HepG2 (cell line): ENCODE results near the gene PSMG1. TPM values are rescaled to one million over a fixed set of nuclear protein-coding genes. Genes with fewer than 3 reads are reported as not detected.

Experiments used
- ELF3 ChIP-seq: IDR thresholded peaks from 2 replicates; pipeline ENCODE4 v1.6.1; 2016; ENCODE audit warnings: missing genetic modification reagents, missing compliant biosample characterization
- EP300 ChIP-seq, 3 experiments: sonication (generic) in 1 of 3; formaldehyde crosslinking in 1 of 3; IDR thresholded peaks; 2 replicates each; pipeline versions ENCODE4 v1.5.1 to v1.6.1; 2011 to 2020; ENCODE audit warnings: low read depth in 2 of 3, low read length in 2 of 3, borderline replicate concordance in 1 of 3, improper control_type of control experiment in 1 of 3, mild to moderate bottlenecking in 1 of 3, missing genetic modification reagents in 1 of 3, moderate library complexity in 1 of 3
- GATAD2A ChIP-seq: IDR thresholded peaks from 2 replicates; pipeline ENCODE4 v1.6.1; 2016
- HNF4A ChIP-seq: sonication (generic); formaldehyde crosslinking; IDR thresholded peaks from 2 replicates; pipeline ENCODE4 v1.4.0; 2020; ENCODE audit warnings: missing genetic modification reagents
- HOXD1 ChIP-seq: sonication (generic); formaldehyde crosslinking; IDR thresholded peaks from 2 replicates; pipeline ENCODE4 v1.5.0; 2020; ENCODE audit warnings: missing genetic modification reagents
- IKZF1 ChIP-seq: fragments of 450-650 bp; IDR thresholded peaks from 2 replicates; pipeline ENCODE4 v1.7.1; 2016
- MBNL3 ChIP-seq: fragments of 250-450 bp; sonication (Bioruptor Pico); conservative IDR thresholded peaks from 2 replicates; pipeline ENCODE4 v1.8.0; 2022; ENCODE audit warnings: mild to moderate bottlenecking, inconsistent platforms
- PHF8 ChIP-seq: sonication (generic); formaldehyde crosslinking; IDR thresholded peaks from 2 replicates; pipeline ENCODE4 v1.5.0; 2020; ENCODE audit warnings: missing genetic modification reagents
- PPARG ChIP-seq: conservative IDR thresholded peaks from 2 replicates; pipeline ENCODE4 v1.6.1; 2016; ENCODE audit warnings: missing biosample characterization, missing genetic modification reagents
- SMAD3 ChIP-seq: sonication (generic); formaldehyde crosslinking; IDR thresholded peaks from 2 replicates; pipeline ENCODE4 v1.4.0; 2020; ENCODE audit warnings: missing genetic modification reagents
- SOX6 ChIP-seq, 2 experiments: fragments of 450-650 bp in 1 of 2; sonication (generic) in 1 of 2; formaldehyde crosslinking in 1 of 2; IDR thresholded peaks; 2 replicates each; pipeline versions ENCODE4 v1.4.0 to v1.6.1; 2017 to 2020; ENCODE audit warnings: antibody characterized with exemption in 1 of 2, mild to moderate bottlenecking in 1 of 2, missing genetic modification reagents in 1 of 2
- TBL1XR1 ChIP-seq: fragments of 150-350 bp; IDR thresholded peaks from 2 replicates; pipeline ENCODE4 v1.6.1; 2014; ENCODE audit warnings: borderline replicate concordance, low read length; ENCODE audit not compliant: partially characterized antibody
- TMF1 ChIP-seq: sonication (generic); formaldehyde crosslinking; IDR thresholded peaks from 2 replicates; pipeline ENCODE4 v1.8.1; 2022; ENCODE audit warnings: low read depth, missing genetic modification reagents
- WIZ ChIP-seq: sonication (generic); formaldehyde crosslinking; IDR thresholded peaks from 2 replicates; pipeline ENCODE4 v1.5.1; 2020; ENCODE audit warnings: mild to moderate bottlenecking, missing genetic modification reagents
- ZNF563 ChIP-seq: sonication (generic); formaldehyde crosslinking; IDR thresholded peaks from 2 replicates; pipeline ENCODE4 v1.8.0; 2022; ENCODE audit warnings: mild to moderate bottlenecking, moderate library complexity, missing genetic modification reagents
- ZNF577 ChIP-seq: sonication (generic); formaldehyde crosslinking; IDR thresholded peaks from 2 replicates; pipeline ENCODE4 v1.4.0; 2020; ENCODE audit warnings: mild to moderate bottlenecking, low read depth, missing genetic modification reagents, borderline replicate concordance
- ZNF598 ChIP-seq: sonication (generic); formaldehyde crosslinking; IDR thresholded peaks from 2 replicates; pipeline ENCODE4 v1.5.1; 2020; ENCODE audit warnings: mild to moderate bottlenecking, missing genetic modification reagents, borderline replicate concordance
- ZNF780A ChIP-seq: sonication (generic); formaldehyde crosslinking; IDR thresholded peaks from 2 replicates; pipeline ENCODE4 v1.8.0; 2022; ENCODE audit warnings: mild to moderate bottlenecking, missing genetic modification reagents, moderate library complexity
- polyA plus RNA-seq, 8 experiments: library from polyadenylated mRNA; depleted of rRNA in 3 of 8; stranded (reverse) in 7 of 8; unstranded in 1 of 8; fragments of >200 nt; fragmentation: Illumina TruSeq in 4 of 8; extraction: Trizol in 4 of 8; gene quantifications; 2 replicates each; pipeline versions ENCODE4 v1.2.1 to v1.2.3, GENCODE V29; 2011 to 2016; ENCODE audit warnings: low read depth in 4 of 8, missing spikeins in 1 of 8, mixed read lengths in 1 of 8; ENCODE audit not compliant: insufficient read depth in 1 of 8
- total RNA-seq, 5 experiments: library from RNA; depleted of rRNA; stranded (reverse); fragments of >200 nt; fragmentation: Illumina TruSeq; extraction: Trizol; gene quantifications; 2 replicates each; pipeline ENCODE4 v1.2.3, GENCODE V29; 2016; ENCODE audit warnings: low read depth in 1 of 5
- TF ChIP-seq, protein P1 (sequence below): sonication (generic); formaldehyde crosslinking; IDR thresholded peaks from 2 replicates; pipeline ENCODE4 v1.8.1; 2023; ENCODE audit warnings: mild to moderate bottlenecking, moderate library complexity, missing genetic modification reagents
- TF ChIP-seq, protein P2 (sequence below): sonication (generic); formaldehyde crosslinking; IDR thresholded peaks from 2 replicates; pipeline ENCODE4 v1.4.0; 2020; ENCODE audit warnings: missing genetic modification reagents, borderline replicate concordance
- TF ChIP-seq, protein P3 (sequence below): sonication (generic); formaldehyde crosslinking; IDR thresholded peaks from 2 replicates; pipeline ENCODE4 v1.4.0; 2020; ENCODE audit warnings: mild to moderate bottlenecking, low read depth, missing genetic modification reagents
- TF ChIP-seq, protein P4 (sequence below): sonication (generic); formaldehyde crosslinking; IDR thresholded peaks from 2 replicates; pipeline ENCODE4 v1.8.0; 2022; ENCODE audit warnings: mild to moderate bottlenecking, missing genetic modification reagents, moderate library complexity
- TF ChIP-seq, protein P5 (sequence below), 2 experiments: fragments of 450-650 bp in 1 of 2; sonication (generic) in 1 of 2; formaldehyde crosslinking; IDR thresholded peaks; 2 replicates each; pipeline versions ENCODE4 v1.5.0 to v1.8.0; 2020 to 2022; ENCODE audit warnings: mild to moderate bottlenecking in 1 of 2, missing genetic modification reagents in 1 of 2

The PSMG1 gene
- total and polyA plus RNA-seq, 2 of the 13 experiments (the other 11 are each of a cell fraction or from before 2014, with no cell fraction given) = 63.6 to 173 TPM

DNA sequence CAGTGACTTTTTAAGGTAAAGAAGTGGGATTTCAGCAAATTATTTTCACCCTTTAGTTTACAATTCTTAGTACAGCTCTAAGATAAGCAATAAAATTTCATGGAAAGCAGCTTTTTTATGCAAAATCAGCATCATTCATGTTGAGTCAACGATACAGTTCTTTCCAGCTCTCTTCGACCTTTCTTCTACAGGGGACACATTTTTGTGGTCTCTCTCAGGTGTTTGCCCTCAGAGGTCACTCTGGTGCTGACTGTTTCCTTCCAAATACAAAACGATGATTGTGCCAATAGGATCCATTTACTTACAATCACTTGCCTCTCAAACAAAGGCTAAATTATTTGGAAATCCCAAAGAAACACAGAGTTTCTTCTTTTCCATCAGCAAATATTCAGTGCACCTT, 51.0 kb downstream of the PSMG1 start (continued):
- TF ChIP-seq SOX6 (IDR thresholded peaks at IDR 0.05) = no peak
- TF ChIP-seq SOX6 (CRISPR knock-in tag; IDR thresholded peaks at IDR 0.05) = peak; percentile 40; the same call in 1 of the 2 replicates
- no peak for TF ChIP-seq ZNF598 (CRISPR knock-in tag)
- TF ChIP-seq HOXD1 (CRISPR knock-in tag) = no peak
- TF ChIP-seq MBNL3 (CRISPR knock-in tag) = no peak
- TF ChIP-seq GATAD2A (CRISPR knock-in tag) = peak; percentile 13; the same call in 1 of the 2 replicates
- no peak for TF ChIP-seq ZNF577 (CRISPR knock-in tag)
- TF ChIP-seq EP300 (IDR thresholded peaks at IDR 0.05; ENCODE audit: low read depth in 2 of 2, low read length in 2 of 2) = peak in 1 of 2 experiments; percentile 74; a peak in 2 of 4 replicates
- TF ChIP-seq EP300 (CRISPR knock-in tag; IDR thresholded peaks at IDR 0.05; ENCODE audit: borderline replicate concordance) = no peak
- TF ChIP-seq TMF1 (CRISPR knock-in tag) = no peak
- TF ChIP-seq, protein P1, sequence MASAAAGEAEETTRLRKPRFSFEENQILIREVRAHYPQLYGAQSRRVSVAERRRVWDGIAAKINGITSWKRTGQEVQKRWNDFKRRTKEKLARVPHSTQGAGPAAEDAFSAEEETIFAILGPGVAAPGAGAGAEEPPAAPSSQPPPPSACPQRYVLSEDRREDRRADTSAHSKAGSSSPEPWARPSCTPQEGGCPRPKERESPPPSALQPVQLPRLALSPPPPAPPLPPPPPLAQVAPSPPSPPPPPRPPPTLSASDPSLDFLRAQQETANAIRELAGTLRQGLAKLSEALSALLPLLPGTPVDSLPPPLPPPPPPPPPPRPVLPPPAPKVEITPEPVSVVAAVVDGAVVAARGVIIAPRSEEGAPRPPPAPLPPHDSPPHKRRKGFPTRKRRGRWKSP (CRISPR knock-in tag) = no peak
- no peak for TF ChIP-seq IKZF1
- TF ChIP-seq HNF4A (CRISPR knock-in tag) = no peak
- no peak for TF ChIP-seq PHF8 (CRISPR knock-in tag)
- no peak for TF ChIP-seq SMAD3 (CRISPR knock-in tag)
- TF ChIP-seq PPARG = peak; percentile 88
- TF ChIP-seq, protein P2, sequence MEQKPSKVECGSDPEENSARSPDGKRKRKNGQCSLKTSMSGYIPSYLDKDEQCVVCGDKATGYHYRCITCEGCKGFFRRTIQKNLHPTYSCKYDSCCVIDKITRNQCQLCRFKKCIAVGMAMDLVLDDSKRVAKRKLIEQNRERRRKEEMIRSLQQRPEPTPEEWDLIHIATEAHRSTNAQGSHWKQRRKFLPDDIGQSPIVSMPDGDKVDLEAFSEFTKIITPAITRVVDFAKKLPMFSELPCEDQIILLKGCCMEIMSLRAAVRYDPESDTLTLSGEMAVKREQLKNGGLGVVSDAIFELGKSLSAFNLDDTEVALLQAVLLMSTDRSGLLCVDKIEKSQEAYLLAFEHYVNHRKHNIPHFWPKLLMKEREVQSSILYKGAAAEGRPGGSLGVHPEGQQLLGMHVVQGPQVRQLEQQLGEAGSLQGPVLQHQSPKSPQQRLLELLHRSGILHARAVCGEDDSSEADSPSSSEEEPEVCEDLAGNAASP (CRISPR knock-in tag) = 0 out of 2 replicates have a peak, but pooled peaks have one; percentile 38
- TF ChIP-seq ZNF563 = no peak
- TF ChIP-seq, protein P3, sequence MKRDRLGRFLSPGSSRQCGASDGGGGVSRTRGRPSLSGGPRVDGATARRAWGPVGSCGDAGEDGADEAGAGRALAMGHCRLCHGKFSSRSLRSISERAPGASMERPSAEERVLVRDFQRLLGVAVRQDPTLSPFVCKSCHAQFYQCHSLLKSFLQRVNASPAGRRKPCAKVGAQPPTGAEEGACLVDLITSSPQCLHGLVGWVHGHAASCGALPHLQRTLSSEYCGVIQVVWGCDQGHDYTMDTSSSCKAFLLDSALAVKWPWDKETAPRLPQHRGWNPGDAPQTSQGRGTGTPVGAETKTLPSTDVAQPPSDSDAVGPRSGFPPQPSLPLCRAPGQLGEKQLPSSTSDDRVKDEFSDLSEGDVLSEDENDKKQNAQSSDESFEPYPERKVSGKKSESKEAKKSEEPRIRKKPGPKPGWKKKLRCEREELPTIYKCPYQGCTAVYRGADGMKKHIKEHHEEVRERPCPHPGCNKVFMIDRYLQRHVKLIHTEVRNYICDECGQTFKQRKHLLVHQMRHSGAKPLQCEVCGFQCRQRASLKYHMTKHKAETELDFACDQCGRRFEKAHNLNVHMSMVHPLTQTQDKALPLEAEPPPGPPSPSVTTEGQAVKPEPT (CRISPR knock-in tag) = no peak
- TF ChIP-seq WIZ (CRISPR knock-in tag) = no peak
- TF ChIP-seq ELF3 (CRISPR knock-in tag) = peak; percentile 30; the same call in 1 of the 2 replicates
- TF ChIP-seq, protein P4, sequence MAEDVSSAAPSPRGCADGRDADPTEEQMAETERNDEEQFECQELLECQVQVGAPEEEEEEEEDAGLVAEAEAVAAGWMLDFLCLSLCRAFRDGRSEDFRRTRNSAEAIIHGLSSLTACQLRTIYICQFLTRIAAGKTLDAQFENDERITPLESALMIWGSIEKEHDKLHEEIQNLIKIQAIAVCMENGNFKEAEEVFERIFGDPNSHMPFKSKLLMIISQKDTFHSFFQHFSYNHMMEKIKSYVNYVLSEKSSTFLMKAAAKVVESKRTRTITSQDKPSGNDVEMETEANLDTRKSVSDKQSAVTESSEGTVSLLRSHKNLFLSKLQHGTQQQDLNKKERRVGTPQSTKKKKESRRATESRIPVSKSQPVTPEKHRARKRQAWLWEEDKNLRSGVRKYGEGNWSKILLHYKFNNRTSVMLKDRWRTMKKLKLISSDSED (CRISPR knock-in tag) = no peak
- TF ChIP-seq, protein P5, sequence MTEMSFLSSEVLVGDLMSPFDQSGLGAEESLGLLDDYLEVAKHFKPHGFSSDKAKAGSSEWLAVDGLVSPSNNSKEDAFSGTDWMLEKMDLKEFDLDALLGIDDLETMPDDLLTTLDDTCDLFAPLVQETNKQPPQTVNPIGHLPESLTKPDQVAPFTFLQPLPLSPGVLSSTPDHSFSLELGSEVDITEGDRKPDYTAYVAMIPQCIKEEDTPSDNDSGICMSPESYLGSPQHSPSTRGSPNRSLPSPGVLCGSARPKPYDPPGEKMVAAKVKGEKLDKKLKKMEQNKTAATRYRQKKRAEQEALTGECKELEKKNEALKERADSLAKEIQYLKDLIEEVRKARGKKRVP (CRISPR knock-in tag; IDR thresholded peaks at IDR 0.05) = no peak
- peak; percentile 67 for TF ChIP-seq TBL1XR1
- no peak for TF ChIP-seq ZNF780A (CRISPR knock-in tag)
